GM10248 (cell line): ENCODE results near the gene ZNF280A.

Source experiments
- CTCF ChIA-PET: fragments of 300-600 bp; sonication (Branson Sonifier 250); formaldehyde crosslinking; extraction: SDS; loops from one replicate; lab custom pipeline; 2021; ENCODE audit warnings: antibody characterized with exemption; lab: Yijun Ruan, JAX
- POLR2A ChIA-PET: fragments of 350-650 bp; sonication (Branson Sonifier 250); formaldehyde crosslinking; extraction: SDS; loops from one replicate; lab custom pipeline; 2020; ENCODE audit warnings: antibody characterized with exemption; lab: Yijun Ruan, JAX
- DNase-seq: peaks from one replicate; pipeline ENCODE4 v3.0.0; 2012; ENCODE audit errors: extremely low spot score
- CTCF ChIP-seq: IDR thresholded peaks from 2 replicates; pipeline ENCODE4 v1.5.1; 2012; ENCODE audit warnings: mild to moderate bottlenecking, low read depth; ENCODE audit errors: extremely low read depth, missing control alignments, control extremely low read depth

The ZNF280A gene

GRCh38 chr22:22556995-22557925 lies 37.2 kb upstream of the ZNF280A start:
- CTCF ChIA-PET: interaction anchor here (0.6 to 1.5 kb wide), 3 partner anchors 19 to 135 kb away, joined by 3 to 4 read pairs (median 3); no protein-coding TSS in a partner anchor
- POLR2A ChIA-PET: no interaction called here
- DNase-seq: no peak
- TF ChIP-seq CTCF: no peak

- no peak for DNase-seq
- ChIA-PET POLR2A (no interaction called here), CTCF (interaction anchor here (0.6 to 1.5 kb wide), 4 partner anchors 11 to 134 kb away, joined by 3 to 4 read pairs (median 3); no protein-coding TSS in a partner anchor)
- no peak for TF ChIP-seq CTCF
Observed at GRCh38 chr22:22556578-22556977, 36.5 kb upstream of the ZNF280A start.

GRCh38 chr22:22555596-22555995 lies 35.5 kb upstream of the ZNF280A start:
- TF ChIP-seq CTCF: no peak
- DNase-seq: no peak
- ChIA-PET CTCF (interaction anchor here (1.5 to 2.4 kb wide), 3 partner anchors 12 to 124 kb away, joined by 3 to 9 read pairs (median 3); partner anchors contain the start of gene ZNF280B), POLR2A (no interaction called here)

GRCh38 chr22:22554587-22555284 lies 34.7 kb upstream of the ZNF280A start:
- DNase-seq: peak; percentile 51
- ChIA-PET POLR2A (no interaction called here), CTCF (interaction anchor here (0.7 to 2.6 kb wide), 12 partner anchors 11 to 215 kb away, joined by 3 to 11 read pairs (median 4); partner anchors contain the start of gene ZNF280B)
- TF ChIP-seq CTCF: no peak

GRCh38 chr22:22553735-22554586 lies 33.9 kb upstream of the ZNF280A start:
- no peak for DNase-seq
- TF ChIP-seq CTCF: no peak
- ChIA-PET CTCF (interaction anchor here (0.7 to 2.6 kb wide), 12 partner anchors 10 to 216 kb away, joined by 3 to 11 read pairs (median 4); partner anchors contain the start of gene ZNF280B), POLR2A (no interaction called here)
